ENCODE data around the gene TCEA3. TPM values are rescaled to one million over a fixed set of nuclear protein-coding genes. Genes with fewer than 3 reads are reported as not detected.

The TCEA3 gene
- total and polyA plus RNA-seq, 7 experiments from 2014 or later, result 20.2 to 59.2 (median 49.3) TPM

GRCh38 chr1:23469372-23469982 lies 44.9 kb upstream of the TCEA3 start:
- Mint-ChIP-seq H3K9me3 (no peaks in the 10 kb centered on the region), H3K27ac (peak overlapping the region in 1 of 9 donors; percentile 21)

DNA sequence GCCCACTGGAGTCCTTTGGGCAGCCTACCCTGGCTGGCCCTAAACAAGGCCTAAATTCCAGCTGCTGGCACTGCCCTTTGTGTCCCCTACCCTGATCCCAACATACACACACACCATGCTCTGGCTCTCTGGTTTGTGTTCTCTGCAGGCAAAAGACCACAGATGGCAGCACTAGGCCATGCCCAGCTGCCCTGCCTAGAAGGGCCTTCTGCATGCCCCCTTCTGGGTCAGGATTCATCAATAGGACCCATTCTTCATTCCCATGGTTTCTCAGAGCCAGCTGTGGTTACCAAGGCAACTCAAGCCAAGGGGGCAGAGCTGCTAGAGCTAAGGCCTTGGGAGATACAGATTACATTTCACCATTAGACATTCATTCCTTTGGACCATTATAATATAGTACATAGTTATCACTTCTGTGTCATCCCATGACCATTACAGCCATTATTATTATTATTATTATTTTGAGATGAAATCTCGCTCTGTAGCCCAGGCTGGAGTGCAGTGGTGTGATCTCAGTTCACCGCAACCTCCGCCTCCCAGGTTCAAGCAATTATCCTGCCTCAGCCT lies 42.0 kb upstream of the TCEA3 start:
- ChIA-PET CTCF (no interaction called here), POLR2A (no interaction called here)
- no peaks in the 10 kb centered on the region for H3K36me3 Mint-ChIP-seq
- no peak overlapping the region for H3K4me3 ChIP-seq (ENCODE audit: low read length)
- H3K27ac ChIP-seq (ENCODE audit: low read depth, low read length), result no peak overlapping the region
- H3K4me1 ChIP-seq (ENCODE audit: control insufficient read depth in 2 of 2, insufficient read depth in 2 of 2, low read length in 2 of 2), result no peaks in the 10 kb centered on the region
- no peak for ATAC-seq
- H3K4me3 Mint-ChIP-seq, result no peak overlapping the region
- H3K4me1 Mint-ChIP-seq, result no peaks in the 10 kb centered on the region
- intact Hi-C loops (cut with micrococcal nuclease), result no loop called here
- H3K27me3 Mint-ChIP-seq, result peaks cover 0 to 5% (median 0%) of the 10 kb centered on the region in 5 donors
- no peak overlapping the region for H3K27ac Mint-ChIP-seq
- H3K9me3 Mint-ChIP-seq, result no peaks in the 10 kb centered on the region
- no peaks in the 10 kb centered on the region for H3K9me3 ChIP-seq (ENCODE audit: control insufficient read depth in 2 of 3, low read length in 3 of 3)
- no peaks in the 10 kb centered on the region for H3K36me3 ChIP-seq (ENCODE audit: control insufficient read depth in 2 of 3, insufficient read depth in 3 of 3, low read length in 3 of 3)
- no peaks in the 10 kb centered on the region for H3K27me3 ChIP-seq (ENCODE audit: control insufficient read depth in 2 of 2, insufficient read depth in 2 of 2, low read length in 2 of 2)
- no peak for DNase-seq

More at GRCh38 chr1:23469372-23469982, 44.9 kb upstream of the TCEA3 start:
- ChIA-PET POLR2A (no interaction called here), CTCF (no interaction called here)
- Histone ChIP-seq H3K4me3 (ENCODE audit: low read length) (no peak overlapping the region), H3K27ac (ENCODE audit: low read depth, low read length) (no peak overlapping the region), H3K27me3 (ENCODE audit: control insufficient read depth in 2 of 2, insufficient read depth in 2 of 2, low read length in 2 of 2) (no peaks in the 10 kb centered on the region), H3K9me3 (ENCODE audit: control insufficient read depth in 2 of 3, low read length in 3 of 3) (no peaks in the 10 kb centered on the region), H3K4me1 (ENCODE audit: control insufficient read depth in 2 of 2, insufficient read depth in 2 of 2, low read length in 2 of 2) (no peaks in the 10 kb centered on the region), H3K36me3 (ENCODE audit: control insufficient read depth in 2 of 3, insufficient read depth in 3 of 3, low read length in 3 of 3) (no peaks in the 10 kb centered on the region)
- H3K4me1 Mint-ChIP-seq, result no peaks in the 10 kb centered on the region
- H3K36me3 Mint-ChIP-seq, result no peaks in the 10 kb centered on the region
- intact Hi-C loops (cut with micrococcal nuclease), result no loop called here
- no peaks in the 10 kb centered on the region for H3K27me3 Mint-ChIP-seq
- no peak for DNase-seq
- no peak for ATAC-seq
- H3K4me3 Mint-ChIP-seq, result no peak overlapping the region

- Mint-ChIP-seq H3K4me3 (no peak overlapping the region), H3K27ac (no peak overlapping the region), H3K36me3 (no peaks in the 10 kb centered on the region), H3K4me1 (no peaks in the 10 kb centered on the region), H3K9me3 (no peaks in the 10 kb centered on the region), H3K27me3 (peaks cover 0 to 20% (median 0%) of the 10 kb centered on the region in 5 donors)
- Histone ChIP-seq H3K27ac (ENCODE audit: low read depth, low read length) (no peak overlapping the region), H3K27me3 (ENCODE audit: control insufficient read depth in 2 of 2, insufficient read depth in 2 of 2, low read length in 2 of 2) (peaks cover 0 to 4% of the 10 kb centered on the region in 2 donors), H3K4me3 (ENCODE audit: low read length) (no peak overlapping the region), H3K9me3 (ENCODE audit: control insufficient read depth in 2 of 3, low read length in 3 of 3) (no peaks in the 10 kb centered on the region), H3K36me3 (ENCODE audit: control insufficient read depth in 2 of 3, insufficient read depth in 3 of 3, low read length in 3 of 3) (no peaks in the 10 kb centered on the region), H3K4me1 (ENCODE audit: control insufficient read depth in 2 of 2, insufficient read depth in 2 of 2, low read length in 2 of 2) (no peaks in the 10 kb centered on the region)
- no peak for ATAC-seq
- DNase-seq, result no peak
- intact Hi-C loops (cut with micrococcal nuclease), result no loop called here
- POLR2A ChIA-PET, result no interaction called here
- CTCF ChIA-PET, result interaction anchor here (0.6 kb wide), 1 partner anchor 77 kb away, joined by 4 read pairs; no protein-coding TSS in a partner anchor
Measured at GRCh38 chr1:23463286-23463685, 38.7 kb upstream of the TCEA3 start.

DNA sequence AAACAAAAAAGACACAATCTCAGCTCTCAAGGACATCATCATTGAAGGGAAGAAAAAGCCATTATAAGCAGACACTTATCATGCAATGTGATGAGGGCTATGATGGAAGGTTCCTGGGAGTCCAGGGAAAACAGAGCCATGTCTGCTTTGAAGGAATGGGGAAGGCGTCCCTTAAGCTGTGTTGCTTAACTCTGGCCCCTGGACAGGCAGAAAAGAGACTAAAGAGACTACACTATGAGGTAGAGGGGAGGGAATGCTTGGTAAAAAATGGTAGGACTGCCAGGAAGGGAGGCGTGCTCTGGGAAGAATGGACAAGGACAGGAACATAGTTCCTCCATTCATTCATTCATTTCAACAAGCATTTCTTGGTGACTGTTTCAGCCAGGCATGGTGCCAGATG lies 38.2 kb upstream of the TCEA3 start:
- ATAC-seq (no peak), DNase-seq (no peak)
- Mint-ChIP-seq H3K4me3 (no peak overlapping the region), H3K27ac (no peak overlapping the region), H3K36me3 (peaks cover 0 to 2% (median 0%) of the 10 kb centered on the region in 5 donors), H3K4me1 (no peaks in the 10 kb centered on the region), H3K9me3 (no peaks in the 10 kb centered on the region), H3K27me3 (peaks cover 0 to 20% (median 0%) of the 10 kb centered on the region in 5 donors)
- no peak overlapping the region for H3K4me3 ChIP-seq (ENCODE audit: low read length)
- no peaks in the 10 kb centered on the region for H3K4me1 ChIP-seq (ENCODE audit: control insufficient read depth in 2 of 2, insufficient read depth in 2 of 2, low read length in 2 of 2)
- ChIA-PET POLR2A (no interaction called here), CTCF (interaction anchor here (0.6 kb wide), 1 partner anchor 78 kb away, joined by 4 read pairs; no protein-coding TSS in a partner anchor)
- intact Hi-C loops (cut with micrococcal nuclease), result no loop called here
- H3K36me3 ChIP-seq (ENCODE audit: control insufficient read depth in 2 of 3, insufficient read depth in 3 of 3, low read length in 3 of 3), result no peaks in the 10 kb centered on the region
- peaks cover 0 to 4% of the 10 kb centered on the region in 2 donors for H3K27me3 ChIP-seq (ENCODE audit: control insufficient read depth in 2 of 2, insufficient read depth in 2 of 2, low read length in 2 of 2)
- H3K9me3 ChIP-seq (ENCODE audit: control insufficient read depth in 2 of 3, low read length in 3 of 3), result no peaks in the 10 kb centered on the region
- H3K27ac ChIP-seq (ENCODE audit: low read depth, low read length), result no peak overlapping the region

- no peak overlapping the region for H3K27ac ChIP-seq (ENCODE audit: low read depth, low read length)
- ATAC-seq, result no peak
Measured at GRCh38 chr1:23461050-23461449, 36.5 kb upstream of the TCEA3 start.

DNA sequence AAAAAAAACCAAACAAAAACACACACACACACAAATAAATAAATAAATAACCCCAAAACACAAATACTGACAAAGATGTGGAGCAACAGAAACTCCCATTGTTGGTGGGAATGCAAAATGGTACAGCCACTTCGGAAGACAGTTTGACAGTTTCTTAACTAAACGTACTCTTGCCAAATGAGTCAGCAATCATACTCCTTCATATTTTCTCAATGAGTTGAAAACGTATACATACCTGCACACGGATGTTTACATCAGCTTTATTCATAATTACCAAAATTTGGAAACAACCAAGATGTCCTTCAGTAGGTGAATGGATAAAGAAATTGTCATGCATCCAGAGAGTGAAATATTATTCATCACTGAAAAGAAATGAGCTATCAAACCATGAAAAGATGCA lies 36.0 kb upstream of the TCEA3 start:
- Histone ChIP-seq H3K9me3 (ENCODE audit: control insufficient read depth in 2 of 3, low read length in 3 of 3) (no peaks in the 10 kb centered on the region), H3K27me3 (ENCODE audit: control insufficient read depth in 2 of 2, insufficient read depth in 2 of 2, low read length in 2 of 2) (peaks cover 0 to 4% of the 10 kb centered on the region in 2 donors), H3K4me1 (ENCODE audit: control insufficient read depth in 2 of 2, insufficient read depth in 2 of 2, low read length in 2 of 2) (no peaks in the 10 kb centered on the region), H3K27ac (ENCODE audit: low read depth, low read length) (no peak overlapping the region), H3K4me3 (ENCODE audit: low read length) (no peak overlapping the region), H3K36me3 (ENCODE audit: control insufficient read depth in 2 of 3, insufficient read depth in 3 of 3, low read length in 3 of 3) (no peaks in the 10 kb centered on the region)
- Mint-ChIP-seq H3K4me1 (peaks cover 0 to 5% (median 0%) of the 10 kb centered on the region in 7 donors), H3K9me3 (no peaks in the 10 kb centered on the region), H3K4me3 (no peak overlapping the region), H3K27ac (no peak overlapping the region), H3K36me3 (peaks cover 0 to 4% (median 0%) of the 10 kb centered on the region in 5 donors), H3K27me3 (peaks cover 0 to 21% (median 1%) of the 10 kb centered on the region in 5 donors)
- CTCF ChIA-PET, result no interaction called here
- intact Hi-C loops (cut with micrococcal nuclease), result no loop called here
- POLR2A ChIA-PET, result no interaction called here
- no peak for DNase-seq
- ATAC-seq, result no peak

More at GRCh38 chr1:23461050-23461449, 36.5 kb upstream of the TCEA3 start:
- Mint-ChIP-seq H3K4me3 (no peak overlapping the region), H3K27me3 (peaks cover 0 to 20% (median 0%) of the 10 kb centered on the region in 5 donors), H3K27ac (no peak overlapping the region), H3K36me3 (peaks cover 0 to 3% (median 0%) of the 10 kb centered on the region in 5 donors), H3K9me3 (no peaks in the 10 kb centered on the region), H3K4me1 (peaks cover 0 to 5% (median 0%) of the 10 kb centered on the region in 7 donors)
- ChIA-PET CTCF (no interaction called here), POLR2A (no interaction called here)
- intact Hi-C loops (cut with micrococcal nuclease), result no loop called here
- no peak for DNase-seq
- Histone ChIP-seq H3K9me3 (ENCODE audit: control insufficient read depth in 2 of 3, low read length in 3 of 3) (no peaks in the 10 kb centered on the region), H3K4me1 (ENCODE audit: control insufficient read depth in 2 of 2, insufficient read depth in 2 of 2, low read length in 2 of 2) (no peaks in the 10 kb centered on the region), H3K4me3 (ENCODE audit: low read length) (no peak overlapping the region), H3K36me3 (ENCODE audit: control insufficient read depth in 2 of 3, insufficient read depth in 3 of 3, low read length in 3 of 3) (no peaks in the 10 kb centered on the region), H3K27me3 (ENCODE audit: control insufficient read depth in 2 of 2, insufficient read depth in 2 of 2, low read length in 2 of 2) (peaks cover 0 to 4% of the 10 kb centered on the region in 2 donors)

DNA sequence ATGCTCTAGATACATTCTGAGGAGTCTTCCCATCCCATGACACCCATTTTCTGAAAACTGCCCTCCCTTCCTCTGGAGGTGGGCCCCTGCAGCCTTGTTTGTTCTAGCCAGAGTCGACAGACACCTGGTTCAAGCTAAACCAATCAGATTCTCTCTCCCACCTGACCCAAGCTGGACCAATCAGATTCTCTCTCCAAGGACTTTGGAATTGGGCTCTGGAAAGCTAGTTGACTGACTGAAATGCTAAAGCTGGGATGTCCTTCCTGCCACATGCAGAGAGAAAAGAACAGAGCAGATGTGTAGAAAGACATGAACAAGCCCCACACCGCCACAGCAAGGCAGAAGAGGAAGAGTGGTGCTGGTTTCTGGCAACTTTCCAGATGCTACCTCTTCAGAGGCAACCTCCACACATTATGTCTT lies 34.8 kb upstream of the TCEA3 start:
- H3K27ac Mint-ChIP-seq, result no peak overlapping the region
- H3K27me3 Mint-ChIP-seq, result peaks cover 0 to 26% (median 9%) of the 10 kb centered on the region in 5 donors
- Histone ChIP-seq H3K9me3 (ENCODE audit: control insufficient read depth in 2 of 3, low read length in 3 of 3) (no peaks in the 10 kb centered on the region), H3K4me1 (ENCODE audit: control insufficient read depth in 2 of 2, insufficient read depth in 2 of 2, low read length in 2 of 2) (no peaks in the 10 kb centered on the region), H3K36me3 (ENCODE audit: control insufficient read depth in 2 of 3, insufficient read depth in 3 of 3, low read length in 3 of 3) (no peaks in the 10 kb centered on the region), H3K4me3 (ENCODE audit: low read length) (no peak overlapping the region), H3K27ac (ENCODE audit: low read depth, low read length) (no peak overlapping the region), H3K27me3 (ENCODE audit: control insufficient read depth in 2 of 2, insufficient read depth in 2 of 2, low read length in 2 of 2) (peaks cover 0 to 4% of the 10 kb centered on the region in 2 donors)
- ATAC-seq, result no peak
- peaks cover 0 to 9% (median 0%) of the 10 kb centered on the region in 5 donors for H3K36me3 Mint-ChIP-seq
- H3K4me1 Mint-ChIP-seq, result peaks cover 0 to 5% (median 0%) of the 10 kb centered on the region in 7 donors
- POLR2A ChIA-PET, result no interaction called here
- H3K9me3 Mint-ChIP-seq, result no peaks in the 10 kb centered on the region
- intact Hi-C loops (cut with micrococcal nuclease), result no loop called here
- CTCF ChIA-PET, result no interaction called here
- H3K4me3 Mint-ChIP-seq, result no peak overlapping the region
- peak in 1 of 9 donors; percentile 3 for DNase-seq
